Panc1 (cell line): Measurements from ENCODE around the gene CATSPERZ. TPM values are rescaled to one million over a fixed set of nuclear protein-coding genes. Genes with fewer than 3 reads are reported as not detected.

Source experiments
- ATAC-seq: fragments of 200-7000 bp; cut with Tn5 transposase; 2 replicates; pipeline ENCODE4 v1.9.1; 2020; ENCODE audit warnings: mild to moderate bottlenecking, moderate library complexity
- BruUV-seq: library from RNA; stranded (reverse); fragments of 400-500 nt; replicated peaks from 2 replicates; lab custom pipeline; 2021; lab: Mats Ljungman, UMichigan
- CTCF ChIA-PET: fragments of 300-600 bp; sonication (Branson Sonifier 250); formaldehyde crosslinking; loops from one replicate; lab custom pipeline; 2022; ENCODE audit warnings: antibody characterized with exemption; lab: Charles Lee
- POLR2A ChIA-PET: fragments of 300-600 bp; sonication (Branson Sonifier 250); formaldehyde crosslinking; loops from one replicate; lab custom pipeline; 2022; ENCODE audit warnings: antibody characterized with exemption; lab: Charles Lee
- DNase-seq: peaks from one replicate; pipeline ENCODE4 v3.0.0-alpha.2; 2010; ENCODE audit warnings: low read depth, low spot score
- H3K27ac ChIP-seq: 2 replicates; pipeline ENCODE4 v1.5.1; 2011; ENCODE audit warnings: mild to moderate bottlenecking, low read length, inconsistent platforms
- H3K27me3 ChIP-seq: fragments of 200-500 bp; sonication (Bioruptor generic); 2 replicates; pipeline ENCODE4 v1.6.0; 2014; ENCODE audit warnings: low read length, inconsistent platforms; ENCODE audit not compliant: control insufficient read depth, insufficient read depth
- H3K36me3 ChIP-seq: fragments of 200-500 bp; sonication (Bioruptor generic); 2 replicates; pipeline ENCODE4 v1.5.1; 2014; ENCODE audit warnings: inconsistent platforms, mild to moderate bottlenecking, low read length, moderate library complexity; ENCODE audit not compliant: control insufficient read depth, insufficient read depth
- H3K4me1 ChIP-seq: 2 replicates; pipeline ENCODE4 v1.5.1; 2011; ENCODE audit warnings: inconsistent platforms, mild to moderate bottlenecking, low read length, moderate library complexity; ENCODE audit not compliant: control insufficient read depth, insufficient read depth
- H3K4me3 ChIP-seq, 2 experiments: 2 replicates each; pipeline ENCODE4 v1.5.1; 2011 to 2012; ENCODE audit warnings: low read depth in 2 of 2, low read length in 2 of 2, mild to moderate bottlenecking in 2 of 2, inconsistent platforms in 1 of 2, moderate library complexity in 1 of 2
- H3K9me3 ChIP-seq: fragments of 200-500 bp; sonication (Bioruptor generic); 2 replicates; pipeline ENCODE4 v1.5.1; 2014; ENCODE audit warnings: low read depth, mild to moderate bottlenecking, inconsistent platforms, low read length, moderate library complexity; ENCODE audit not compliant: control insufficient read depth, insufficient read depth
- POLR2AphosphoS5 ChIP-seq: IDR thresholded peaks from 2 replicates; pipeline ENCODE4 v1.6.1; 2012; ENCODE audit warnings: mild to moderate bottlenecking, low read depth, low read length, moderate library complexity
- SIN3A ChIP-seq: IDR thresholded peaks from 2 replicates; pipeline ENCODE4 v1.6.1; 2012; ENCODE audit warnings: low read depth, mild to moderate bottlenecking, low read length, moderate library complexity, borderline replicate concordance; ENCODE audit not compliant: insufficient read depth
- TCF7L2 ChIP-seq: IDR thresholded peaks from 2 replicates; pipeline ENCODE4 v1.6.1; 2011; ENCODE audit warnings: mild to moderate bottlenecking, low read depth, low read length, inconsistent platforms
- in situ Hi-C: cut with HindIII; loops from 2 replicates; pipeline ENCODE4 v1.10.0; 2016; ENCODE audit warnings: low sequenced_read_pairs, low pct_unique_long_range_greater_than_20kb
- intact Hi-C: fragments of 100-400 bp; cut with micrococcal nuclease; formaldehyde crosslinking; loops from one replicate; pipeline ENCODE4 v1.10.0; 2022; ENCODE audit not compliant: unreplicated experiment
- total RNA-seq: library from RNA; stranded (reverse); gene quantifications from one replicate; pipeline ENCODE4 v1.2.1, GENCODE V29; 2021; ENCODE audit not compliant: unreplicated experiment
- TF ChIP-seq, protein P1 (sequence below), 2 experiments: IDR thresholded peaks; 2 replicates each; pipeline ENCODE4 v1.6.1; 2011 to 2012; ENCODE audit warnings: low read depth in 2 of 2, control low read depth in 1 of 2, low read length in 1 of 2, mild to moderate bottlenecking in 1 of 2, moderate library complexity in 1 of 2; ENCODE audit not compliant: insufficient read depth in 1 of 2
- TF ChIP-seq, protein P2 (sequence below): fragments of 450-650 bp; IDR thresholded peaks from 2 replicates; pipeline ENCODE4 v1.5.1; 2017; ENCODE audit warnings: mild to moderate bottlenecking

The CATSPERZ gene
- total RNA-seq, 1 experiment from 2014 or later: 0.64 TPM

GRCh38 chr11:64281957-64282770 is 18.0 kb upstream of the CATSPERZ start:
- TF ChIP-seq TCF7L2 (no peak), SIN3A (no peak), POLR2AphosphoS5 (no peak)
- TF ChIP-seq, protein P1, sequence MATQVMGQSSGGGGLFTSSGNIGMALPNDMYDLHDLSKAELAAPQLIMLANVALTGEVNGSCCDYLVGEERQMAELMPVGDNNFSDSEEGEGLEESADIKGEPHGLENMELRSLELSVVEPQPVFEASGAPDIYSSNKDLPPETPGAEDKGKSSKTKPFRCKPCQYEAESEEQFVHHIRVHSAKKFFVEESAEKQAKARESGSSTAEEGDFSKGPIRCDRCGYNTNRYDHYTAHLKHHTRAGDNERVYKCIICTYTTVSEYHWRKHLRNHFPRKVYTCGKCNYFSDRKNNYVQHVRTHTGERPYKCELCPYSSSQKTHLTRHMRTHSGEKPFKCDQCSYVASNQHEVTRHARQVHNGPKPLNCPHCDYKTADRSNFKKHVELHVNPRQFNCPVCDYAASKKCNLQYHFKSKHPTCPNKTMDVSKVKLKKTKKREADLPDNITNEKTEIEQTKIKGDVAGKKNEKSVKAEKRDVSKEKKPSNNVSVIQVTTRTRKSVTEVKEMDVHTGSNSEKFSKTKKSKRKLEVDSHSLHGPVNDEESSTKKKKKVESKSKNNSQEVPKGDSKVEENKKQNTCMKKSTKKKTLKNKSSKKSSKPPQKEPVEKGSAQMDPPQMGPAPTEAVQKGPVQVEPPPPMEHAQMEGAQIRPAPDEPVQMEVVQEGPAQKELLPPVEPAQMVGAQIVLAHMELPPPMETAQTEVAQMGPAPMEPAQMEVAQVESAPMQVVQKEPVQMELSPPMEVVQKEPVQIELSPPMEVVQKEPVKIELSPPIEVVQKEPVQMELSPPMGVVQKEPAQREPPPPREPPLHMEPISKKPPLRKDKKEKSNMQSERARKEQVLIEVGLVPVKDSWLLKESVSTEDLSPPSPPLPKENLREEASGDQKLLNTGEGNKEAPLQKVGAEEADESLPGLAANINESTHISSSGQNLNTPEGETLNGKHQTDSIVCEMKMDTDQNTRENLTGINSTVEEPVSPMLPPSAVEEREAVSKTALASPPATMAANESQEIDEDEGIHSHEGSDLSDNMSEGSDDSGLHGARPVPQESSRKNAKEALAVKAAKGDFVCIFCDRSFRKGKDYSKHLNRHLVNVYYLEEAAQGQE (IDR thresholded peaks at IDR 0.05; ENCODE audit: insufficient read depth in 1 of 2, low read depth in 2 of 2, low read length in 1 of 2): no peak
- TF ChIP-seq, protein P2, sequence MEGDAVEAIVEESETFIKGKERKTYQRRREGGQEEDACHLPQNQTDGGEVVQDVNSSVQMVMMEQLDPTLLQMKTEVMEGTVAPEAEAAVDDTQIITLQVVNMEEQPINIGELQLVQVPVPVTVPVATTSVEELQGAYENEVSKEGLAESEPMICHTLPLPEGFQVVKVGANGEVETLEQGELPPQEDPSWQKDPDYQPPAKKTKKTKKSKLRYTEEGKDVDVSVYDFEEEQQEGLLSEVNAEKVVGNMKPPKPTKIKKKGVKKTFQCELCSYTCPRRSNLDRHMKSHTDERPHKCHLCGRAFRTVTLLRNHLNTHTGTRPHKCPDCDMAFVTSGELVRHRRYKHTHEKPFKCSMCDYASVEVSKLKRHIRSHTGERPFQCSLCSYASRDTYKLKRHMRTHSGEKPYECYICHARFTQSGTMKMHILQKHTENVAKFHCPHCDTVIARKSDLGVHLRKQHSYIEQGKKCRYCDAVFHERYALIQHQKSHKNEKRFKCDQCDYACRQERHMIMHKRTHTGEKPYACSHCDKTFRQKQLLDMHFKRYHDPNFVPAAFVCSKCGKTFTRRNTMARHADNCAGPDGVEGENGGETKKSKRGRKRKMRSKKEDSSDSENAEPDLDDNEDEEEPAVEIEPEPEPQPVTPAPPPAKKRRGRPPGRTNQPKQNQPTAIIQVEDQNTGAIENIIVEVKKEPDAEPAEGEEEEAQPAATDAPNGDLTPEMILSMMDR: no peak
- intact Hi-C loops (no loop called here), in situ Hi-C loops (no loop called here)
- ChIA-PET POLR2A (no interaction called here), CTCF (interaction anchor here (0.7 kb wide), 1 partner anchor 67 kb away, joined by 6 read pairs; no protein-coding TSS in a partner anchor)
- Histone ChIP-seq H3K27ac (no peak overlapping the region), H3K27me3 (no peaks in the 10 kb centered on the region), H3K4me3 (no peak overlapping the region), H3K4me1 (peaks cover 22% of the 10 kb centered on the region), H3K9me3 (no peaks in the 10 kb centered on the region), H3K36me3 (no peaks in the 10 kb centered on the region; the same call in 1 of the 2 replicates)
- ATAC-seq (no peak), DNase-seq (no peak)
- no TSS peak for BruUV-seq

- in situ Hi-C loops (no loop called here), intact Hi-C loops (no loop called here)
- DNase-seq (no peak), ATAC-seq (no peak)
- 0 out of 4 replicates have a peak overlapping the region, but pooled peaks of 1 of the 2 experiments have one; percentile 4 for H3K4me3 ChIP-seq
- BruUV-seq: no TSS peak
- TF ChIP-seq TCF7L2: no peak
- TF ChIP-seq, protein P2: no peak
- TF ChIP-seq, protein P1 (IDR thresholded peaks at IDR 0.05; ENCODE audit: insufficient read depth in 1 of 2, low read depth in 2 of 2, low read length in 1 of 2): no peak
- no peak for TF ChIP-seq POLR2AphosphoS5
- TF ChIP-seq SIN3A: no peak
- H3K9me3 ChIP-seq: no peaks in the 10 kb centered on the region
- POLR2A ChIA-PET: interaction anchor here (1.2 kb wide), 1 partner anchor 35 kb away, joined by 4 read pairs; the partner anchor contains the start of gene PRDX5
- H3K27me3 ChIP-seq: no peaks in the 10 kb centered on the region
- H3K27ac ChIP-seq: peak overlapping the region; percentile 83; the same call in 1 of the 2 replicates
- H3K4me1 ChIP-seq: peaks cover 25% of the 10 kb centered on the region
- CTCF ChIA-PET: interaction anchor here (1.5 kb wide), 1 partner anchor 18 kb away, joined by 8 read pairs; no protein-coding TSS in a partner anchor
- no peaks in the 10 kb centered on the region; the same call in 1 of the 2 replicates for H3K36me3 ChIP-seq
Measured at GRCh38 chr11:64283092-64283491, 17.1 kb upstream of the CATSPERZ start.
